HFFc6 (cell line): ENCODE results near the gene PDE6H. TPM values are rescaled to one million over a fixed set of nuclear protein-coding genes. Genes with fewer than 3 reads are reported as not detected.

Source experiments
- DNase-seq: peaks from one replicate; pipeline ENCODE4 v3.0.0-alpha.2; 2018
- H3K27ac Mint-ChIP-seq: 2 replicates; pipeline ENCODE4 v1.8.0; 2020; ENCODE audit warnings: mild to moderate bottlenecking, mixed read lengths
- H3K27me3 Mint-ChIP-seq: 2 replicates; pipeline ENCODE4 v1.8.0; 2021; ENCODE audit warnings: mild to moderate bottlenecking, moderate library complexity, mixed read lengths; ENCODE audit not compliant: insufficient read depth
- H3K36me3 Mint-ChIP-seq: 2 replicates; pipeline ENCODE4 v1.8.0; 2021; ENCODE audit warnings: low read depth, mixed read lengths
- H3K4me1 Mint-ChIP-seq: 2 replicates; pipeline ENCODE4 v1.8.0; 2020; ENCODE audit warnings: low read depth, mixed read lengths
- H3K4me3 Mint-ChIP-seq: 2 replicates; pipeline ENCODE4 v1.8.0; 2020; ENCODE audit warnings: mild to moderate bottlenecking, moderate library complexity, mixed read lengths
- H3K9me3 Mint-ChIP-seq: 2 replicates; pipeline ENCODE4 v1.8.0; 2020; ENCODE audit warnings: mild to moderate bottlenecking, mixed read lengths
- CTCF ChIP-seq: fragments of 200-600 bp; sonication (generic); IDR thresholded peaks from 2 replicates; pipeline ENCODE4 v1.5.0; 2021; ENCODE audit warnings: antibody characterized with exemption, mild to moderate bottlenecking
- total RNA-seq, 6 experiments: library from RNA; stranded (reverse); fragmentation: NEBNext Ultra II Directional; extraction: Animal tissue kit (Norgen Biotek cat#: 25700); gene quantifications; 2 replicates in 1 of 6; 3 replicates in 5 of 6; pipeline ENCODE4 v1.2.3, GENCODE V29; 2021

The PDE6H gene
- total RNA-seq, 6 experiments from 2014 or later, result not detected

- peaks cover 1% of the 10 kb centered on the region; the same call in 1 of the 2 replicates for H3K27me3 Mint-ChIP-seq
- peaks cover 29% of the 10 kb centered on the region for H3K4me1 Mint-ChIP-seq
- no peak for DNase-seq
- no peaks in the 10 kb centered on the region for H3K36me3 Mint-ChIP-seq
- TF ChIP-seq CTCF, result no peak
- no peaks in the 10 kb centered on the region for H3K9me3 Mint-ChIP-seq
- no peak overlapping the region for H3K27ac Mint-ChIP-seq
- H3K4me3 Mint-ChIP-seq, result no peak overlapping the region
These were observed 18.2 kb downstream of the PDE6H start for GRCh38 chr12:14991069-14991468.

- Mint-ChIP-seq H3K4me1 (peaks cover 29% of the 10 kb centered on the region), H3K36me3 (no peaks in the 10 kb centered on the region), H3K27me3 (peaks cover 1% of the 10 kb centered on the region; the same call in 1 of the 2 replicates), H3K9me3 (no peaks in the 10 kb centered on the region), H3K4me3 (no peak overlapping the region), H3K27ac (no peak overlapping the region)
- DNase-seq, result no peak
- no peak for TF ChIP-seq CTCF
These were observed 19.8 kb downstream of the PDE6H start for GRCh38 chr12:14992673-14993072.

GRCh38 chr12:14993117-14993516 lies 20.3 kb downstream of the PDE6H start:
- DNase-seq, result no peak
- Mint-ChIP-seq H3K36me3 (no peaks in the 10 kb centered on the region), H3K4me1 (peaks cover 29% of the 10 kb centered on the region), H3K9me3 (no peaks in the 10 kb centered on the region), H3K27ac (no peak overlapping the region), H3K27me3 (peaks cover 2% of the 10 kb centered on the region), H3K4me3 (no peak overlapping the region)
- no peak for TF ChIP-seq CTCF

- no peak for TF ChIP-seq CTCF
- no peaks in the 10 kb centered on the region for H3K36me3 Mint-ChIP-seq
- peaks cover 3% of the 10 kb centered on the region for H3K27me3 Mint-ChIP-seq
- H3K9me3 Mint-ChIP-seq, result no peaks in the 10 kb centered on the region
- peaks cover 29% of the 10 kb centered on the region for H3K4me1 Mint-ChIP-seq
- no peak overlapping the region for H3K27ac Mint-ChIP-seq
- peak; percentile 58 for DNase-seq
- H3K4me3 Mint-ChIP-seq, result peak overlapping the region; percentile 37; the same call in 1 of the 2 replicates
These were observed 20.9 kb downstream of the PDE6H start for GRCh38 chr12:14993537-14994266.

GRCh38 chr12:14994610-14995009 lies 21.8 kb downstream of the PDE6H start:
- no peak for DNase-seq
- Mint-ChIP-seq H3K27me3 (peaks cover 8% of the 10 kb centered on the region), H3K4me3 (no peak overlapping the region; the same call in 1 of the 2 replicates), H3K27ac (0 out of 2 replicates have a peak overlapping the region, but pooled peaks have one; percentile 4), H3K36me3 (no peaks in the 10 kb centered on the region), H3K4me1 (peaks cover 29% of the 10 kb centered on the region), H3K9me3 (no peaks in the 10 kb centered on the region)
- no peak for TF ChIP-seq CTCF
